ENCODE data around the gene C15orf39.

Gene C15orf39

GRCh38 chr15:75234191-75234810, 32.6 kb downstream of the C15orf39 start:
- no peak overlapping the region for H3K27ac ChIP-seq (ENCODE audit: low read depth, low read length)
- no peaks in the 10 kb centered on the region for H3K4me1 ChIP-seq (ENCODE audit: control insufficient read depth, low read length)
- H4K20me1 ChIP-seq (ENCODE audit: control insufficient read depth, insufficient read depth, low read depth, low read length) = no peaks in the 10 kb centered on the region; the same call in 1 of the 2 replicates
- H3K36me3 ChIP-seq (ENCODE audit: control insufficient read depth, low read length) = no peaks in the 10 kb centered on the region
- no peak overlapping the region for H3K4me3 ChIP-seq (ENCODE audit: low read length)
- TF ChIP-seq EZH2phosphoT487 (IDR thresholded peaks at IDR 0.05; ENCODE audit: borderline replicate concordance, low read length) = no peak
- TF ChIP-seq, protein P1, sequence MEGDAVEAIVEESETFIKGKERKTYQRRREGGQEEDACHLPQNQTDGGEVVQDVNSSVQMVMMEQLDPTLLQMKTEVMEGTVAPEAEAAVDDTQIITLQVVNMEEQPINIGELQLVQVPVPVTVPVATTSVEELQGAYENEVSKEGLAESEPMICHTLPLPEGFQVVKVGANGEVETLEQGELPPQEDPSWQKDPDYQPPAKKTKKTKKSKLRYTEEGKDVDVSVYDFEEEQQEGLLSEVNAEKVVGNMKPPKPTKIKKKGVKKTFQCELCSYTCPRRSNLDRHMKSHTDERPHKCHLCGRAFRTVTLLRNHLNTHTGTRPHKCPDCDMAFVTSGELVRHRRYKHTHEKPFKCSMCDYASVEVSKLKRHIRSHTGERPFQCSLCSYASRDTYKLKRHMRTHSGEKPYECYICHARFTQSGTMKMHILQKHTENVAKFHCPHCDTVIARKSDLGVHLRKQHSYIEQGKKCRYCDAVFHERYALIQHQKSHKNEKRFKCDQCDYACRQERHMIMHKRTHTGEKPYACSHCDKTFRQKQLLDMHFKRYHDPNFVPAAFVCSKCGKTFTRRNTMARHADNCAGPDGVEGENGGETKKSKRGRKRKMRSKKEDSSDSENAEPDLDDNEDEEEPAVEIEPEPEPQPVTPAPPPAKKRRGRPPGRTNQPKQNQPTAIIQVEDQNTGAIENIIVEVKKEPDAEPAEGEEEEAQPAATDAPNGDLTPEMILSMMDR (IDR thresholded peaks at IDR 0.05; ENCODE audit: low read depth, low read length, poor library complexity, severe bottlenecking) = no peak
- no peaks in the 10 kb centered on the region for H3K9me3 ChIP-seq (ENCODE audit: control insufficient read depth, insufficient read depth, low read length)
- no peaks in the 10 kb centered on the region for H3K9me2 ChIP-seq (replicated peaks; ENCODE audit: control insufficient read depth, low read length)
- H3K79me2 ChIP-seq (ENCODE audit: control insufficient read depth, low read length) = no peaks in the 10 kb centered on the region
- peaks cover 3% of the 10 kb centered on the region; the same call in 1 of the 2 replicates for H3K27me3 ChIP-seq (ENCODE audit: control insufficient read depth, low read length)
- H3K4me2 ChIP-seq (ENCODE audit: low read length) = no peak overlapping the region
- H3F3A ChIP-seq (ENCODE audit: control insufficient read depth, insufficient read depth) = no peaks in the 10 kb centered on the region

DNA sequence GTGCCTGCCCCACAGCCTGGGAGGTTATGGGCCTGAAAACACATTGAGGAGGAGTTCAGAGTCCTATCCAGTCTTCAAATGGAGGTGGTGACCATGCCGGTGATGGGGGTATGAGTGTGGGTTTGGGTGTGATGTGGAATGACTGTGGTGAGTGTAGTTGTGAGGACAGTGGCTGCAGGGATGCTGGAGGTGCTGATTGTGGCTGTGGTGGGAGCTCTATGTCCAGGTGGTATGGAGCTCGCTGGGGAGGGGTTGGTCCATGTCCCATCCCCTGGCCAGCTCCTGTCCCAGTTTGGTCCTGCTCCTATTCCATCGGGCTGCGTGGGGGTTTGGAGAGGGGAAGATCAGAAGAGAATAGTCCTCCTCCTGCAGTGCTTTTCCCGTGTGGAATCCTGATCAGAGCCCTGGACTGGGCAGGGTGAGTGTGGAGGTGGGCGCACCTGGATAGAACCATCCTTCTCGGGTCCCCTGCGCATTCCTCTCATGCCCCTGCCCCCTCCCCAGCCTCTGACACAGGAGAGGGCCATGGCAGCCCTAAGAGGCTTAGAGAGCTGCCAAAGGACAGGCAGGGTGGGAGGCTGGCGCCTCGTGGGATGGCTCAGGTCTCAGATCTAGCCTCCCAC, 33.5 kb downstream of the C15orf39 start:
- H3K9me3 ChIP-seq (ENCODE audit: control insufficient read depth, insufficient read depth, low read length) = no peaks in the 10 kb centered on the region
- no peaks in the 10 kb centered on the region for H3K9me2 ChIP-seq (replicated peaks; ENCODE audit: control insufficient read depth, low read length)
- no peaks in the 10 kb centered on the region for H3F3A ChIP-seq (ENCODE audit: control insufficient read depth, insufficient read depth)
- no peak overlapping the region for H3K4me2 ChIP-seq (ENCODE audit: low read length)
- peaks cover 3% of the 10 kb centered on the region; the same call in 1 of the 2 replicates for H3K27me3 ChIP-seq (ENCODE audit: control insufficient read depth, low read length)
- H3K36me3 ChIP-seq (ENCODE audit: control insufficient read depth, low read length) = no peaks in the 10 kb centered on the region
- no peak overlapping the region for H3K4me3 ChIP-seq (ENCODE audit: low read length)
- H3K4me1 ChIP-seq (ENCODE audit: control insufficient read depth, low read length) = no peaks in the 10 kb centered on the region
- H3K79me2 ChIP-seq (ENCODE audit: control insufficient read depth, low read length) = no peaks in the 10 kb centered on the region
- no peak for TF ChIP-seq EZH2phosphoT487 (IDR thresholded peaks at IDR 0.05; ENCODE audit: borderline replicate concordance, low read length)
- TF ChIP-seq, protein P1 (IDR thresholded peaks at IDR 0.05; ENCODE audit: low read depth, low read length, poor library complexity, severe bottlenecking) = no peak
- no peaks in the 10 kb centered on the region; the same call in 1 of the 2 replicates for H4K20me1 ChIP-seq (ENCODE audit: control insufficient read depth, insufficient read depth, low read depth, low read length)
- no peak overlapping the region for H3K27ac ChIP-seq (ENCODE audit: low read depth, low read length)

DNA sequence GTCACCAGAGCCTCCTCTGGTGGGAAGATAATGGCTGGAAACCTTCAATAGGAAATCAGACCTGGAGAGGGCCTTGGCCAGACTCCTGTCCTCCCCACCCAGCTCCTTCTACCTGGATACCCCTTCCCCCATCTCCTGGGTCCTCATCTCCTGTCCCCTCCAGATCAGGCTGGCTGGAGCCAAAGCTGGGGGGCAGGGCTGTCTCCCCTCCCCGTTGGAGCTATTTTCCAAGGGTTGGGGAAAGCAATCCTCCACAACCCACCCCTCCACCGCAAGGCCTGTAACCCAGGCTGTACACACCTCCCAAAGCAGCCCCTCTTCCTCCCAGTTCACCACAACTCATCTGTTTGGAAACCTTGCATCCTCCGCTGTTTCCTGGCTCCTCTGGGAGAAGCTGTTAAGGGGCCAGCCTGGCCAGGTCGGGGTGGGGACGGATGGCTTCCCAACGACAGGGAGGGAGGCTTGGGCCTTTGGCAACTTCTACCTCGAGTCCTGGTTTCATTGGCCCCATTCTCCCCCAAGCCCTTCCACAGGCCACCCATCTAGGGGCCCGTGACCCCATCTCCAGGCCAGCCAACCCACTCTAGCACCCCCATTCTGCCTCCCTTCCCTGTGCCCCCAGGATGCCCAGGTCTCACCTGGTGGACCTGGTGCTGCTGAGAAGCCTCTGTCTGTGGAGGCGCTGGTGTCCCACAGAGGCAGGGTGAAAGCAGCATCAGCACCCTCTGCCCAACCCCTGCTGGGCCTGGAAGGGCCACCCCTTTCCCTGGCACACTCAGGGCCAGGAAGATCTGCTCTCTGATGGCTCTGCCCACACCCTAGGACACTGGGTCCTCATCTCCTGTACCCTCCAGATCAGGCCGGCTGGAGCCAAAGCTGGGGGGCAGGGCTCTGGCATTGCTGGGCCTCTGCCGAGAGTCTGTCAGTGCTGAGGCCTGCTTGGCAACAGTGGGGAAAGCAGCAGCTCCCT, 34.4 kb downstream of the C15orf39 start:
- H3K36me3 ChIP-seq (ENCODE audit: control insufficient read depth, low read length) = no peaks in the 10 kb centered on the region
- no peak overlapping the region for H3K4me3 ChIP-seq (ENCODE audit: low read length)
- H3K27ac ChIP-seq (ENCODE audit: low read depth, low read length) = no peak overlapping the region
- no peaks in the 10 kb centered on the region for H3K9me3 ChIP-seq (ENCODE audit: control insufficient read depth, insufficient read depth, low read length)
- H4K20me1 ChIP-seq (ENCODE audit: control insufficient read depth, insufficient read depth, low read depth, low read length) = no peaks in the 10 kb centered on the region; the same call in 1 of the 2 replicates
- TF ChIP-seq EZH2phosphoT487 (IDR thresholded peaks at IDR 0.05; ENCODE audit: borderline replicate concordance, low read length) = no peak
- TF ChIP-seq, protein P1 (IDR thresholded peaks at IDR 0.05; ENCODE audit: low read depth, low read length, poor library complexity, severe bottlenecking) = no peak
- no peaks in the 10 kb centered on the region for H3K79me2 ChIP-seq (ENCODE audit: control insufficient read depth, low read length)
- no peak overlapping the region for H3K4me2 ChIP-seq (ENCODE audit: low read length)
- no peaks in the 10 kb centered on the region for H3F3A ChIP-seq (ENCODE audit: control insufficient read depth, insufficient read depth)
- no peaks in the 10 kb centered on the region for H3K9me2 ChIP-seq (replicated peaks; ENCODE audit: control insufficient read depth, low read length)
- peaks cover 4% of the 10 kb centered on the region; the same call in 1 of the 2 replicates for H3K27me3 ChIP-seq (ENCODE audit: control insufficient read depth, low read length)
- H3K4me1 ChIP-seq (ENCODE audit: control insufficient read depth, low read length) = no peaks in the 10 kb centered on the region

Measured in DOHH2 (cell line).